ENCODE results near the gene BSCL2.

GRCh38 chr11:62716816-62717215 lies 9.6 kb upstream of the BSCL2 start:
- TF ChIP-seq CTCF (IDR thresholded peaks at IDR 0.05; ENCODE audit: low read depth, low read length, poor library complexity, severe bottlenecking): no peak
- no peak for TF ChIP-seq EZH2phosphoT487 (IDR thresholded peaks at IDR 0.05; ENCODE audit: borderline replicate concordance, low read length)
